ENCODE data around the gene ROBO1. TPM values are rescaled to one million over a fixed set of nuclear protein-coding genes. Genes with fewer than 3 reads are reported as not detected.

Gene ROBO1
- polyA plus RNA-seq, 1 donor (not counting 4 experiments of a cell fraction or from before 2014, with no cell fraction given), result 27.1 TPM

- TF ChIP-seq CTCF (optimal IDR thresholded peaks at IDR 0.05 in 1 of 3, IDR thresholded peaks at IDR 0.05 in 1 of 3, conservative IDR thresholded peaks at IDR 0.05 in 1 of 3; ENCODE audit: extremely low read depth in 1 of 3, insufficient read depth in 2 of 3, low read length in 3 of 3) (no peak), EZH2 (IDR thresholded peaks at IDR 0.05; ENCODE audit: low read length) (no peak)
- Histone ChIP-seq H3K27me3 (ENCODE audit: control insufficient read depth, extremely low read depth, insufficient read depth, low read length) (no peaks in the 10 kb centered on the region), H3K36me3 (ENCODE audit: control insufficient read depth in 2 of 2, extremely low read depth in 1 of 2, insufficient read depth in 2 of 2, low read length in 2 of 2) (no peaks in the 10 kb centered on the region), H3K79me2 (ENCODE audit: control insufficient read depth, insufficient read depth, low read length) (no peaks in the 10 kb centered on the region), H3K4me2 (ENCODE audit: control insufficient read depth, extremely low read depth, insufficient read depth, low read depth, low read length) (no peak overlapping the region), H3K4me1 (ENCODE audit: control insufficient read depth, extremely low read depth, insufficient read depth, low read length) (peaks cover 3% of the 10 kb centered on the region), H3K9ac (ENCODE audit: control insufficient read depth, extremely low read depth, insufficient read depth, low read length) (no peak overlapping the region), H3K27ac (ENCODE audit: control insufficient read depth, insufficient read depth, low read length) (no peak overlapping the region), H4K20me1 (ENCODE audit: control insufficient read depth, extremely low read depth, insufficient read depth, low read length) (no peaks in the 10 kb centered on the region), H3K4me3 (ENCODE audit: control insufficient read depth in 2 of 3, extremely low read depth in 1 of 3, insufficient read depth in 2 of 3, low read depth in 1 of 3, low read length in 3 of 3) (no peak overlapping the region), H3K9me1 (ENCODE audit: control insufficient read depth, extremely low read depth, insufficient read depth, low read length) (no peaks in the 10 kb centered on the region), H3K9me3 (ENCODE audit: control insufficient read depth, low read depth, low read length) (no peaks in the 10 kb centered on the region), H2AFZ (ENCODE audit: control insufficient read depth, low read length) (no peak overlapping the region)
- dilution Hi-C loops (cut with MboI; ENCODE audit: extremely low pct_ligation_motif_present, low sequenced_read_pairs), result no loop called here
- FAIRE-seq (peak; percentile 63), DNase-seq (ENCODE audit: low read depth, low spot score) (no peak)
These were observed 251.0 kb downstream of the ROBO1 start for GRCh38 chr3:79516795-79517194.

- peak overlapping the region; percentile 12 for H2AFZ ChIP-seq (ENCODE audit: control insufficient read depth, low read length)
- H3K9me3 ChIP-seq (ENCODE audit: control insufficient read depth, low read depth, low read length), result no peaks in the 10 kb centered on the region
- no peaks in the 10 kb centered on the region for H4K20me1 ChIP-seq (ENCODE audit: control insufficient read depth, extremely low read depth, insufficient read depth, low read length)
- FAIRE-seq (peak; percentile 51), DNase-seq (ENCODE audit: low read depth, low spot score) (no peak)
- no peak for TF ChIP-seq CTCF (optimal IDR thresholded peaks at IDR 0.05 in 1 of 3, IDR thresholded peaks at IDR 0.05 in 1 of 3, conservative IDR thresholded peaks at IDR 0.05 in 1 of 3; ENCODE audit: extremely low read depth in 1 of 3, insufficient read depth in 2 of 3, low read length in 3 of 3)
- no peak for TF ChIP-seq EZH2 (IDR thresholded peaks at IDR 0.05; ENCODE audit: low read length)
- H3K4me1 ChIP-seq (ENCODE audit: control insufficient read depth, extremely low read depth, insufficient read depth, low read length), result no peaks in the 10 kb centered on the region
- no peak overlapping the region for H3K27ac ChIP-seq (ENCODE audit: control insufficient read depth, insufficient read depth, low read length)
- no peak overlapping the region for H3K4me2 ChIP-seq (ENCODE audit: control insufficient read depth, extremely low read depth, insufficient read depth, low read depth, low read length)
- no peaks in the 10 kb centered on the region for H3K27me3 ChIP-seq (ENCODE audit: control insufficient read depth, extremely low read depth, insufficient read depth, low read length)
- H3K79me2 ChIP-seq (ENCODE audit: control insufficient read depth, insufficient read depth, low read length), result no peaks in the 10 kb centered on the region
- dilution Hi-C loops (cut with MboI; ENCODE audit: extremely low pct_ligation_motif_present, low sequenced_read_pairs), result no loop called here
- H3K9me1 ChIP-seq (ENCODE audit: control insufficient read depth, extremely low read depth, insufficient read depth, low read length), result no peaks in the 10 kb centered on the region
- no peaks in the 10 kb centered on the region for H3K36me3 ChIP-seq (ENCODE audit: control insufficient read depth in 2 of 2, extremely low read depth in 1 of 2, insufficient read depth in 2 of 2, low read length in 2 of 2)
- H3K4me3 ChIP-seq (ENCODE audit: control insufficient read depth in 2 of 3, extremely low read depth in 1 of 3, insufficient read depth in 2 of 3, low read depth in 1 of 3, low read length in 3 of 3), result no peak overlapping the region
- H3K9ac ChIP-seq (ENCODE audit: control insufficient read depth, extremely low read depth, insufficient read depth, low read length), result no peak overlapping the region
These were observed 252.7 kb downstream of the ROBO1 start for GRCh38 chr3:79515072-79515471.
